Heart left ventricle (tissue), 16 donors: ENCODE results near the gene SLC22A7. TPM values are rescaled to one million over a fixed set of nuclear protein-coding genes. Genes with fewer than 3 reads are reported as not detected.
A peak's percentile ranks its signal among the peaks of the same experiment; 100 is the strongest.

Source experiments
- ATAC-seq, 4 donors: fragments of 200-7000 bp; cut with Tn5 transposase; one replicate each; pipeline ENCODE4 v1.9.1; 2020 to 2022; ENCODE audit warnings: moderate library complexity in 4 of 4, mild to moderate bottlenecking in 3 of 4, moderate number of reproducible peaks in 1 of 4
- DNase-seq, 5 donors: peaks; one replicate each; pipeline ENCODE4 v3.0.0-alpha.2; 2020
- H3K27ac ChIP-seq, 12 donors: fragments of 200-600 bp; sonication (generic) in 4 of 12; one replicate each; pipeline versions ENCODE4 v1.5.0 to v1.8.0; 2016 to 2022; ENCODE audit warnings: mild to moderate bottlenecking in 2 of 12
- H3K27me3 ChIP-seq, 9 donors: fragments of 200-600 bp; sonication (generic) in 2 of 9; one replicate each; pipeline versions ENCODE4 v1.5.1 to v1.8.0; 2016 to 2022; ENCODE audit warnings: mild to moderate bottlenecking in 3 of 9
- H3K36me3 ChIP-seq, 9 donors: fragments of 200-600 bp; sonication (generic) in 2 of 9; one replicate each; pipeline versions ENCODE4 v1.5.0 to v1.8.0; 2018 to 2022; ENCODE audit warnings: mild to moderate bottlenecking in 2 of 9
- H3K4me1 ChIP-seq, 12 donors: fragments of 200-600 bp; sonication (generic) in 4 of 12; one replicate each; pipeline versions ENCODE4 v1.5.0 to v1.8.0; 2016 to 2022; ENCODE audit warnings: mild to moderate bottlenecking in 3 of 12
- H3K4me3 ChIP-seq, 12 donors: fragments of 200-600 bp; sonication (generic) in 4 of 12; one replicate each; pipeline versions ENCODE4 v1.5.0 to v1.8.0; 2017 to 2022; ENCODE audit warnings: mild to moderate bottlenecking in 9 of 12, moderate library complexity in 4 of 12
- H3K9me3 ChIP-seq, 12 donors: fragments of 200-600 bp; sonication (generic) in 4 of 12; one replicate each; pipeline versions ENCODE4 v1.5.0 to v1.8.0; 2016 to 2022; ENCODE audit warnings: mild to moderate bottlenecking in 1 of 12
- CTCF ChIP-seq, 12 donors: fragments of 200-600 bp; sonication (generic) in 4 of 12; IDR thresholded peaks; one replicate each; pipeline versions ENCODE4 v1.5.0 to v1.8.0; 2018 to 2022; ENCODE audit warnings: antibody characterized with exemption in 12 of 12, mild to moderate bottlenecking in 5 of 12
- POLR2A ChIP-seq, 2 donors: fragments of 450-650 bp; IDR thresholded peaks; one replicate each; pipeline ENCODE4 v1.6.1; 2017; ENCODE audit warnings: antibody characterized with exemption in 2 of 2, mild to moderate bottlenecking in 2 of 2, moderate library complexity in 2 of 2
- WGBS, 4 donors: extraction: QIAGEN DNeasy Blood & Tissue Kit in 2 of 4; methylation state at CpG; one replicate each; pipeline versions ENCODE4 v1.1.5 to v1.1.7; 2013 to 2018; 5-methylcytosine and 5-hydroxymethylcytosine counted together
- intact Hi-C, 10 donors: fragments of 100-400 bp; cut with DNase I; formaldehyde crosslinking; loops; one replicate each; pipeline versions ENCODE4 v1.11.1 to v1.14.2; 2022
- polyA plus RNA-seq, 2 donors: library from polyadenylated mRNA; stranded (reverse); fragments of 200-250 nt; gene quantifications; one replicate each; pipeline ENCODE4 v1.2.3, GENCODE V29; 2013
- total RNA-seq, 9 donors: library from RNA; depleted of rRNA in 2 of 9; stranded (reverse); fragments of >200 nt in 2 of 9; fragmentation: NEBNext Ultra II Directional in 3 of 9; extraction: Animal tissue kit (Norgen Biotek cat#: 25700) in 3 of 9; gene quantifications; one replicate each; pipeline versions ENCODE4 v1.1.0 to v1.2.4, GENCODE V29; 2016 to 2023
- donor health status: ischemic (EF 13 %, LVEDD 7.1; RV severe dilation, severe dysfunction).
- donor health status: healthy with polysubstance abuse.
- donor health status: DM: no; HTN: yes; CAD: no.
- donor health status: DM: no; HTN: no; CAD: no.
- donor health status: ischemic (EF 25% LVEDD 6.9; RV normal size, moderate dysfunction).
- donor health status: ischemic (EF 25% LVEDD 5.7; RV mildly dilated, moderate dysfunction).
- donor health status: healthy.
- donor health status: DM: yes; HTN: yes; CAD: no.
- donor health status: ischemic (EF 35%, LVEDD 5.7; RV mildly dilated, moderate dysfunction).
- donor health status: nonischemic (EF 11% LVEDD 7.7; RV severe dilation, severe dysfunction).
- donor health status: DM: yes; HTN: yes; CAD: no.
- donor health status: PGD.
- donor health status: ischemic (EF 29% LVEDD 5.4; RV normal size, mild dysfunction).
- donor health status: nonischemic (EF 23%, LVEDD 6.1; RV moderate dilation, normal function).

Gene SLC22A7
- total and polyA plus RNA-seq, 11 donors = 0.12 to 0.32 (median 0.16) TPM; not detected in 6

- peaks cover 0 to 10% (median 0%) of the 10 kb centered on the region in 12 donors for H3K4me1 ChIP-seq
- H3K27me3 ChIP-seq = peaks cover 0 to 30% (median 2%) of the 10 kb centered on the region in 9 donors
- DNase-seq = peak in 1 of 5 donors; percentile 44
- no peak overlapping the region for H3K4me3 ChIP-seq
- WGBS, 4 donors = 80 to 87% (median 82%) methylated on average over 27 to 32 of the region's 32 CpGs
- no peaks in the 10 kb centered on the region for H3K9me3 ChIP-seq
- H3K36me3 ChIP-seq = no peaks in the 10 kb centered on the region
- intact Hi-C loops = no loop called here
- no peak for TF ChIP-seq CTCF (IDR thresholded peaks at IDR 0.05)
- ATAC-seq = no peak
- H3K27ac ChIP-seq = no peak overlapping the region
Measured at GRCh38 chr6:43282636-43283513, 15.2 kb upstream of the SLC22A7 start.

- 88 to 96% (median 92%) methylated on average over 10 to 18 of the region's 18 CpGs for WGBS, 4 donors
- H3K4me1 ChIP-seq = peaks cover 0 to 10% (median 0%) of the 10 kb centered on the region in 12 donors
- ATAC-seq (no peak), DNase-seq (peak in 1 of 5 donors; percentile 58)
- TF ChIP-seq CTCF (IDR thresholded peaks at IDR 0.05) = no peak
- TF ChIP-seq POLR2A (IDR thresholded peaks at IDR 0.05) = no peak
- H3K27me3 ChIP-seq = peaks cover 0 to 30% (median 2%) of the 10 kb centered on the region in 9 donors
- intact Hi-C loops = no loop called here
- H3K27ac ChIP-seq = no peak overlapping the region
- H3K9me3 ChIP-seq = no peaks in the 10 kb centered on the region
- no peak overlapping the region for H3K4me3 ChIP-seq
- no peaks in the 10 kb centered on the region for H3K36me3 ChIP-seq
Measured at GRCh38 chr6:43283514-43283901, 14.6 kb upstream of the SLC22A7 start.

GRCh38 chr6:43283905-43284304, 14.2 kb upstream of the SLC22A7 start:
- no peak for DNase-seq
- TF ChIP-seq CTCF (IDR thresholded peaks at IDR 0.05) = no peak
- no peak for TF ChIP-seq POLR2A (IDR thresholded peaks at IDR 0.05)

GRCh38 chr6:43284991-43285781, 12.9 kb upstream of the SLC22A7 start:
- 7 to 16% (median 9%) methylated on average over 33 to 83 of the region's 83 CpGs for WGBS, 4 donors
- TF ChIP-seq CTCF (IDR thresholded peaks at IDR 0.05) (no peak), POLR2A (IDR thresholded peaks at IDR 0.05) (no peak)
- peaks cover 0 to 10% (median 0%) of the 10 kb centered on the region in 12 donors for H3K4me1 ChIP-seq
- intact Hi-C loops = no loop called here
- H3K27me3 ChIP-seq = peaks cover 0 to 30% (median 2%) of the 10 kb centered on the region in 9 donors
- no peak overlapping the region for H3K27ac ChIP-seq
- peak in 2 of 4 donors; percentile 6 to 40 for ATAC-seq
- H3K36me3 ChIP-seq = no peaks in the 10 kb centered on the region
- peak in 1 of 5 donors; percentile 42 for DNase-seq
- no peaks in the 10 kb centered on the region for H3K9me3 ChIP-seq
- H3K4me3 ChIP-seq = peak overlapping the region in 10 of 12 donors; percentile 5 to 50 (median 35)

More at GRCh38 chr6:43283905-43284304, 14.2 kb upstream of the SLC22A7 start:
- intact Hi-C loops = no loop called here
- H3K27me3 ChIP-seq = peaks cover 0 to 30% (median 2%) of the 10 kb centered on the region in 9 donors
- H3K4me3 ChIP-seq = no peak overlapping the region
- no peak overlapping the region for H3K27ac ChIP-seq
- H3K4me1 ChIP-seq = peaks cover 0 to 10% (median 0%) of the 10 kb centered on the region in 12 donors
- ATAC-seq = no peak
- no peaks in the 10 kb centered on the region for H3K36me3 ChIP-seq
- H3K9me3 ChIP-seq = no peaks in the 10 kb centered on the region
- WGBS, 4 donors = 88 to 98% (median 95%) methylated on average over 5 to 27 of the region's 27 CpGs
